Measurements from ENCODE around the gene CXCL1. TPM values are rescaled to one million over a fixed set of nuclear protein-coding genes. Genes with fewer than 3 reads are reported as not detected.

The CXCL1 gene
- total and polyA plus RNA-seq, 2 donors (not counting 1 experiment from before 2014, with no cell fraction given), result 0.24 TPM; not detected in 1

DNA sequence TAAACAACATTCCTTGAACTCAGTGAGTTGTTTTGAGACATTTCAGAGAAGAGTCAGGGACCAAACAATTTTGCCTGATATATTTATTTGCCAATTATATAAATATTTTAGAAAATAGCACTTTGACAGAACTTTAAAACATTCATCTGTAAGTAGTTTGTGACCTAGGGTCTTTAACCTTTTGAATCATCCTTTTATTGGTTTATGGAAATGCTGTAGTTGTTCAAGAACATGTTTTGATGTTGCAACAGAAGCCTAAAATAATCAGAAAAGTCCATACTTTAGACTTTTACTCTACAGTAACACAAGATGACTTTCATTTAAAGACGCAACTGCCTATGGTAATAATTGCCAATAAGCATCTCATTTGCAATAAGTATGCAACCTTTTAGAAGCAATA is 43.0 kb downstream of the CXCL1 start:
- H3K79me2 ChIP-seq (ENCODE audit: control insufficient read depth, insufficient read depth, low read length), result no peaks in the 10 kb centered on the region
- ATAC-seq (ENCODE audit: low read depth), result no peak
- H3K27me3 ChIP-seq (replicated peaks in 1 of 4; ENCODE audit: control extremely low read depth in 1 of 4, control insufficient read depth in 3 of 4, insufficient read depth in 4 of 4, low read length in 3 of 4), result no peaks in the 10 kb centered on the region
- H3K27ac Mint-ChIP-seq, result no peak overlapping the region
- H3K9ac ChIP-seq (ENCODE audit: low read length), result no peak overlapping the region
- H3K4me3 ChIP-seq (ENCODE audit: control extremely low read depth in 1 of 5, extremely low read depth in 1 of 5, insufficient read depth in 1 of 5, low read depth in 2 of 5, low read length in 4 of 5), result no peak overlapping the region
- no peak overlapping the region for H3K4me2 ChIP-seq (replicated peaks; ENCODE audit: low read depth, low read length, poor library complexity, severe bottlenecking)
- no peaks in the 10 kb centered on the region for H3K9me3 ChIP-seq (ENCODE audit: control extremely low read depth in 1 of 3, control insufficient read depth in 2 of 3, insufficient read depth in 1 of 3, low read length in 2 of 3)
- ChIA-PET CTCF (no interaction called here), POLR2A (no interaction called here)
- intact Hi-C loops (cut with micrococcal nuclease), result no loop called here
- peaks cover 2% of the 10 kb centered on the region for H3K27me3 Mint-ChIP-seq
- no peak for TF ChIP-seq EZH2 (IDR thresholded peaks at IDR 0.05; ENCODE audit: borderline replicate concordance, insufficient read depth, low read depth, low read length, poor library complexity, severe bottlenecking)
- TF ChIP-seq, protein P1, sequence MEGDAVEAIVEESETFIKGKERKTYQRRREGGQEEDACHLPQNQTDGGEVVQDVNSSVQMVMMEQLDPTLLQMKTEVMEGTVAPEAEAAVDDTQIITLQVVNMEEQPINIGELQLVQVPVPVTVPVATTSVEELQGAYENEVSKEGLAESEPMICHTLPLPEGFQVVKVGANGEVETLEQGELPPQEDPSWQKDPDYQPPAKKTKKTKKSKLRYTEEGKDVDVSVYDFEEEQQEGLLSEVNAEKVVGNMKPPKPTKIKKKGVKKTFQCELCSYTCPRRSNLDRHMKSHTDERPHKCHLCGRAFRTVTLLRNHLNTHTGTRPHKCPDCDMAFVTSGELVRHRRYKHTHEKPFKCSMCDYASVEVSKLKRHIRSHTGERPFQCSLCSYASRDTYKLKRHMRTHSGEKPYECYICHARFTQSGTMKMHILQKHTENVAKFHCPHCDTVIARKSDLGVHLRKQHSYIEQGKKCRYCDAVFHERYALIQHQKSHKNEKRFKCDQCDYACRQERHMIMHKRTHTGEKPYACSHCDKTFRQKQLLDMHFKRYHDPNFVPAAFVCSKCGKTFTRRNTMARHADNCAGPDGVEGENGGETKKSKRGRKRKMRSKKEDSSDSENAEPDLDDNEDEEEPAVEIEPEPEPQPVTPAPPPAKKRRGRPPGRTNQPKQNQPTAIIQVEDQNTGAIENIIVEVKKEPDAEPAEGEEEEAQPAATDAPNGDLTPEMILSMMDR (IDR thresholded peaks at IDR 0.05), result no peak
- H3K36me3 ChIP-seq (replicated peaks in 1 of 2; ENCODE audit: control extremely low read depth in 1 of 2, control insufficient read depth in 1 of 2, extremely low read depth in 1 of 2, insufficient read depth in 2 of 2, low read length in 1 of 2), result no peaks in the 10 kb centered on the region
- H3K9me3 Mint-ChIP-seq (ENCODE audit: insufficient read depth), result peaks cover 2% of the 10 kb centered on the region
- H3K4me1 Mint-ChIP-seq, result no peaks in the 10 kb centered on the region
- no peak overlapping the region for H2AFZ ChIP-seq (ENCODE audit: insufficient read depth, low read depth, low read length, poor library complexity, severe bottlenecking)
- no CpG with 5 or more reads among the region's 1 CpG for WGBS (ENCODE audit: insufficient coverage)
- H3K27ac ChIP-seq (ENCODE audit: low read length in 2 of 2), result no peak overlapping the region
- DNase-seq, result no peak
- no peak overlapping the region for H3K4me3 Mint-ChIP-seq
- H3K4me1 ChIP-seq (ENCODE audit: control insufficient read depth in 2 of 2, insufficient read depth in 2 of 2, low read length in 2 of 2), result no peaks in the 10 kb centered on the region
- no peaks in the 10 kb centered on the region for H4K20me1 ChIP-seq (ENCODE audit: control insufficient read depth, insufficient read depth, low read length, poor library complexity, severe bottlenecking)

DNA sequence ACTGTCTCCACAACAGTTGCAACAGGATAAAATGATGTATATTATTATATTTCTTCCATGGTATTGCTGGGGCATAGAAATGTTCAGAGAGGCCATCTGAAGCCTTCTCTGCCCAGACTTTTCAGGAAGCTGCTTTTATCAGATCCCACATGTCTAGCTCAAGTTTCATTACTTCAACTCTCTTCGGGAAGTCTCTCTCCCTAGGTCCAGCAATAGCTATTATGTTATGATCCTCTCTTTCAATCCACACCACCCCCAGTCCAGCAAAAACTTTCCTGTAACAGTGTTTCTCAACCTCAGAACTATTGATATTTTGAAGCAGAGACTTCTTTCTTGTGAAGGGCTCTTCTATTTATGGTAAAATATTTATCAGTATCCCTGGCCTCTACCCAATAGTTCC is 44.9 kb downstream of the CXCL1 start:
- Histone ChIP-seq H3K9me3 (ENCODE audit: control extremely low read depth in 1 of 3, control insufficient read depth in 2 of 3, insufficient read depth in 1 of 3, low read length in 2 of 3) (no peaks in the 10 kb centered on the region), H2AFZ (ENCODE audit: insufficient read depth, low read depth, low read length, poor library complexity, severe bottlenecking) (no peak overlapping the region), H3K9ac (ENCODE audit: low read length) (no peak overlapping the region), H3K27ac (ENCODE audit: low read length in 2 of 2) (no peak overlapping the region), H3K79me2 (ENCODE audit: control insufficient read depth, insufficient read depth, low read length) (no peaks in the 10 kb centered on the region), H3K4me2 (replicated peaks; ENCODE audit: low read depth, low read length, poor library complexity, severe bottlenecking) (no peak overlapping the region), H3K4me3 (ENCODE audit: control extremely low read depth in 1 of 5, extremely low read depth in 1 of 5, insufficient read depth in 1 of 5, low read depth in 2 of 5, low read length in 4 of 5) (no peak overlapping the region), H3K27me3 (replicated peaks in 1 of 4; ENCODE audit: control extremely low read depth in 1 of 4, control insufficient read depth in 3 of 4, insufficient read depth in 4 of 4, low read length in 3 of 4) (no peaks in the 10 kb centered on the region), H4K20me1 (ENCODE audit: control insufficient read depth, insufficient read depth, low read length, poor library complexity, severe bottlenecking) (no peaks in the 10 kb centered on the region), H3K4me1 (ENCODE audit: control insufficient read depth in 2 of 2, insufficient read depth in 2 of 2, low read length in 2 of 2) (no peaks in the 10 kb centered on the region), H3K36me3 (replicated peaks in 1 of 2; ENCODE audit: control extremely low read depth in 1 of 2, control insufficient read depth in 1 of 2, extremely low read depth in 1 of 2, insufficient read depth in 2 of 2, low read length in 1 of 2) (no peaks in the 10 kb centered on the region)
- no peak overlapping the region for H3K4me3 Mint-ChIP-seq
- no peaks in the 10 kb centered on the region for H3K27me3 Mint-ChIP-seq
- H3K4me1 Mint-ChIP-seq, result no peaks in the 10 kb centered on the region
- intact Hi-C loops (cut with micrococcal nuclease), result no loop called here
- CTCF ChIA-PET, result no interaction called here
- no peak overlapping the region for H3K27ac Mint-ChIP-seq
- TF ChIP-seq, protein P1 (IDR thresholded peaks at IDR 0.05), result no peak
- no peak for TF ChIP-seq EZH2 (IDR thresholded peaks at IDR 0.05; ENCODE audit: borderline replicate concordance, insufficient read depth, low read depth, low read length, poor library complexity, severe bottlenecking)
- ATAC-seq (ENCODE audit: low read depth), result no peak
- peaks cover 2% of the 10 kb centered on the region for H3K9me3 Mint-ChIP-seq (ENCODE audit: insufficient read depth)
- no peak for DNase-seq
- POLR2A ChIA-PET, result no interaction called here
- no CpG with 5 or more reads among the region's 1 CpG for WGBS (ENCODE audit: insufficient coverage)
